ENCODE data around the gene PTS. TPM values are rescaled to one million over a fixed set of nuclear protein-coding genes. Genes with fewer than 3 reads are reported as not detected.

The PTS gene
- total RNA-seq, 4 donors from 2014 or later = 18.4 to 41.8 (median 38.0) TPM

- no peak overlapping the region for H3K27ac ChIP-seq
- DNase-seq = no peak
- no peaks in the 10 kb centered on the region for H3K27me3 ChIP-seq
- WGBS, 2 donors = 19 to 28% methylated on average over 2 of the region's 2 CpGs
- intact Hi-C loops (cut with DNase I) = no loop called here
- H3K36me3 ChIP-seq = no peaks in the 10 kb centered on the region
- H3K4me3 ChIP-seq = no peak overlapping the region
- TF ChIP-seq POLR2A (IDR thresholded peaks at IDR 0.05) = no peak
- TF ChIP-seq, protein P1, sequence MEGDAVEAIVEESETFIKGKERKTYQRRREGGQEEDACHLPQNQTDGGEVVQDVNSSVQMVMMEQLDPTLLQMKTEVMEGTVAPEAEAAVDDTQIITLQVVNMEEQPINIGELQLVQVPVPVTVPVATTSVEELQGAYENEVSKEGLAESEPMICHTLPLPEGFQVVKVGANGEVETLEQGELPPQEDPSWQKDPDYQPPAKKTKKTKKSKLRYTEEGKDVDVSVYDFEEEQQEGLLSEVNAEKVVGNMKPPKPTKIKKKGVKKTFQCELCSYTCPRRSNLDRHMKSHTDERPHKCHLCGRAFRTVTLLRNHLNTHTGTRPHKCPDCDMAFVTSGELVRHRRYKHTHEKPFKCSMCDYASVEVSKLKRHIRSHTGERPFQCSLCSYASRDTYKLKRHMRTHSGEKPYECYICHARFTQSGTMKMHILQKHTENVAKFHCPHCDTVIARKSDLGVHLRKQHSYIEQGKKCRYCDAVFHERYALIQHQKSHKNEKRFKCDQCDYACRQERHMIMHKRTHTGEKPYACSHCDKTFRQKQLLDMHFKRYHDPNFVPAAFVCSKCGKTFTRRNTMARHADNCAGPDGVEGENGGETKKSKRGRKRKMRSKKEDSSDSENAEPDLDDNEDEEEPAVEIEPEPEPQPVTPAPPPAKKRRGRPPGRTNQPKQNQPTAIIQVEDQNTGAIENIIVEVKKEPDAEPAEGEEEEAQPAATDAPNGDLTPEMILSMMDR (IDR thresholded peaks at IDR 0.05) = no peak
- H3K4me1 ChIP-seq = peaks cover 0 to 16% (median 6%) of the 10 kb centered on the region in 3 donors
- no peaks in the 10 kb centered on the region for H3K9me3 ChIP-seq
These were observed 26.0 kb upstream of the PTS start for GRCh38 chr11:112200252-112200651.

DNA sequence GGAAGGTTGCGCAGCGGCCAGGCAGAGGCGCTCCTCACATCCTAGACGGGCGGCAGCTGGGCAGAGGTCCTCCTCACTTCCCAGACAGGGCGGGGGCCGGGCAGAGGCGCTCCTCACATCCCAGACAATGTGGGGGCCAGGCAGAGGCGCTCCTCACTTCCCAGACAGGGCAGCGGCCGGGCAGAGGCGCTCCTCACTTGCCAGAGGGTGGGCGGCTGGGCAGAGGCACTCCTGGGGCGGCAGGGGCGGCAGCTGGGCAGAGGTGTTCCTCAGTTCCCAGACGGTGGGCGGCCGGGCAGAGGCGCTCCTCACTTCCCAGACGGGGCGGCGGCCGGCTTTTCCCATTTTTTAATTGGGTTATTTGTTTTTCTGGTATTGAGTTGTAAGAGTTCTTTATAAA lies 20.2 kb upstream of the PTS start:
- no peaks in the 10 kb centered on the region for H3K9me3 ChIP-seq
- H3K27ac ChIP-seq = no peak overlapping the region
- no peak for DNase-seq
- H3K27me3 ChIP-seq = no peaks in the 10 kb centered on the region
- no peak overlapping the region for H3K4me3 ChIP-seq
- TF ChIP-seq, protein P1 (IDR thresholded peaks at IDR 0.05) = no peak
- no peak for TF ChIP-seq POLR2A (IDR thresholded peaks at IDR 0.05)
- WGBS, 2 donors = 80 to 98% methylated on average over 1 to 6 of the region's 23 CpGs
- no peaks in the 10 kb centered on the region for H3K36me3 ChIP-seq
- H3K4me1 ChIP-seq = no peaks in the 10 kb centered on the region
- intact Hi-C loops (cut with DNase I) = no loop called here

DNA sequence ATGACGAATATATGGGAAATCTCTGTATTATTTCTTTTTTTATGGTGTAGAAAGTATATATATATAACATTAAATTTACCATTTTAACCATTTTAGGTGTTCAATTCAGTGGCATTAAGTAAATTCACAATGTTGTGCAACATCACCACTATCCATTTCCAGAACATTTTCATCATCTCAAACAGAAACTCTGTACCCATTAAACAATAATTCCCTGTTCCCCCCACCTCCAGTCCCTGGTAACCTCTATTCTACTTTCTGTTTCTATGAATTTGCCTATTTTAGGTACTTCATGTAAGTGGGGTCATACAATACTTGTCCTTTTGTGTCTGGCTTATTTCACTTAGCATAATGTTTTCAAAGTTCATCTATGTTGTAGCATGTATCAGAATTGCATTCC lies 15.3 kb upstream of the PTS start:
- no peak overlapping the region for H3K27ac ChIP-seq
- peaks cover 0 to 7% (median 0%) of the 10 kb centered on the region in 3 donors for H3K4me1 ChIP-seq
- DNase-seq = no peak
- TF ChIP-seq, protein P1 (IDR thresholded peaks at IDR 0.05) = no peak
- no peak for TF ChIP-seq POLR2A (IDR thresholded peaks at IDR 0.05)
- H3K36me3 ChIP-seq = no peaks in the 10 kb centered on the region
- no peaks in the 10 kb centered on the region for H3K9me3 ChIP-seq
- 83 to 87% methylated on average over 1 of the region's 1 CpG for WGBS, 2 donors
- no peak overlapping the region for H3K4me3 ChIP-seq
- no peaks in the 10 kb centered on the region for H3K27me3 ChIP-seq
- intact Hi-C loops (cut with DNase I) = no loop called here

GRCh38 chr11:112211536-112211935 lies 14.7 kb upstream of the PTS start:
- H3K27me3 ChIP-seq = no peaks in the 10 kb centered on the region
- H3K9me3 ChIP-seq = no peaks in the 10 kb centered on the region
- intact Hi-C loops (cut with DNase I) = no loop called here
- no peak overlapping the region for H3K4me3 ChIP-seq
- DNase-seq = no peak
- no peaks in the 10 kb centered on the region for H3K36me3 ChIP-seq
- TF ChIP-seq, protein P1 (IDR thresholded peaks at IDR 0.05) = no peak
- TF ChIP-seq POLR2A (IDR thresholded peaks at IDR 0.05) = no peak
- WGBS, 2 donors = 28 to 52% methylated on average over 2 of the region's 2 CpGs
- H3K4me1 ChIP-seq = peaks cover 0 to 7% (median 0%) of the 10 kb centered on the region in 3 donors
- H3K27ac ChIP-seq = no peak overlapping the region

DNA sequence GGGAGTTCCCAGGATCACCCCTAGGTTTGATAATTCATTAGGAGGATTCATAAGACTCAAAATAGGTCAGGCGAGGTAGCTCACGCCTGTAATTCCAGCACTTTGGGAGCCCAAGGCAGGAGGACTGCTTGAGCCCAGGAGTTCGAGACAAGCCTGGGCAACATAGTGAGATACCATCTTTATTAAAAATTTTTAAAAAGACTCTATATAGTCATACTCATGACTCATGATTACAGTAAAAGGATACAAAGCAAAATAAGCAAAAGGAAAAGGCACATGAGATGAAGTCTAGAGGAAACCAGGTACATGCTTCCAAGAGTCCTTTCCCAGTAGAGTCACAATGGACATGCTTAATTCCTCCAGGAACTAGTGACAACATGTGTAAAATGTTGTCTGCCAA lies 13.9 kb upstream of the PTS start:
- H3K27ac ChIP-seq = no peak overlapping the region
- 32 to 65% methylated on average over 3 of the region's 3 CpGs for WGBS, 2 donors
- no peak for DNase-seq
- no peaks in the 10 kb centered on the region for H3K36me3 ChIP-seq
- no peaks in the 10 kb centered on the region for H3K27me3 ChIP-seq
- H3K9me3 ChIP-seq = no peaks in the 10 kb centered on the region
- H3K4me3 ChIP-seq = no peak overlapping the region
- H3K4me1 ChIP-seq = peaks cover 0 to 7% (median 0%) of the 10 kb centered on the region in 3 donors
- TF ChIP-seq POLR2A (IDR thresholded peaks at IDR 0.05) = no peak
- TF ChIP-seq, protein P1 (IDR thresholded peaks at IDR 0.05) = no peak
- intact Hi-C loops (cut with DNase I) = no loop called here

All from esophagus squamous epithelium (tissue), 5 donors.